Thyroid gland (tissue), 4 donors: ENCODE results near the gene PLA2G6. TPM values are rescaled to one million over a fixed set of nuclear protein-coding genes. Genes with fewer than 3 reads are reported as not detected.

Experiments used
- DNase-seq, 2 donors: peaks; one replicate each; pipeline ENCODE4 v3.0.0-alpha.2; 2019
- H3K27ac ChIP-seq, 3 donors: fragments of 200-600 bp; sonication (generic); 1 replicate in 2 of 3; 2 replicates in 1 of 3; pipeline ENCODE4 v1.5.1; 2016 to 2019; ENCODE audit warnings: mild to moderate bottlenecking in 1 of 3, moderate library complexity in 1 of 3
- H3K27me3 ChIP-seq: fragments of 200-600 bp; sonication (generic); one replicate; pipeline ENCODE4 v1.5.1; 2019
- H3K36me3 ChIP-seq, 2 donors: fragments of 200-600 bp; sonication (generic); one replicate each; pipeline ENCODE4 v1.5.1; 2016 to 2019
- H3K4me1 ChIP-seq, 2 donors: fragments of 200-600 bp; sonication (generic); one replicate each; pipeline ENCODE4 v1.5.1; 2017 to 2019
- H3K4me3 ChIP-seq, 3 donors: fragments of 200-600 bp; sonication (generic); replicated peaks in 1 of 3; 1 replicate in 2 of 3; 2 replicates in 1 of 3; pipeline ENCODE4 v1.5.1; 2016; ENCODE audit warnings: mild to moderate bottlenecking in 1 of 3
- H3K9me3 ChIP-seq: fragments of 200-600 bp; sonication (generic); one replicate; pipeline ENCODE4 v1.5.1; 2017
- POLR2A ChIP-seq, 2 donors: fragments of 450-650 bp; IDR thresholded peaks; one replicate each; pipeline ENCODE4 v1.6.1; 2017; ENCODE audit warnings: antibody characterized with exemption in 2 of 2, mild to moderate bottlenecking in 2 of 2, moderate library complexity in 1 of 2
- WGBS, 2 donors: methylation state at CpG; one replicate each; pipeline ENCODE4 v1.1.5; 2017; 5-methylcytosine and 5-hydroxymethylcytosine counted together
- intact Hi-C: fragments of 100-400 bp; cut with DNase I; formaldehyde crosslinking; loops from one replicate; pipeline ENCODE4 v1.15.1; 2023
- total RNA-seq, 4 donors: library from RNA; depleted of rRNA; stranded (reverse); fragments of >200 nt; gene quantifications; one replicate each; pipeline ENCODE4 v1.2.3, GENCODE V29; 2016
- TF ChIP-seq, protein P1 (sequence below), 6 experiments: fragments of 200-600 bp in 3 of 6; fragments of 450-650 bp in 3 of 6; sonication (generic) in 3 of 6; IDR thresholded peaks; one replicate each; pipeline ENCODE4 v1.5.1; 2016 to 2019; ENCODE audit warnings: antibody characterized with exemption in 6 of 6, mild to moderate bottlenecking in 2 of 6, inconsistent platforms in 1 of 6, moderate library complexity in 1 of 6

The PLA2G6 gene
- total RNA-seq, 4 donors from 2014 or later = 106 to 122 (median 112) TPM

DNA sequence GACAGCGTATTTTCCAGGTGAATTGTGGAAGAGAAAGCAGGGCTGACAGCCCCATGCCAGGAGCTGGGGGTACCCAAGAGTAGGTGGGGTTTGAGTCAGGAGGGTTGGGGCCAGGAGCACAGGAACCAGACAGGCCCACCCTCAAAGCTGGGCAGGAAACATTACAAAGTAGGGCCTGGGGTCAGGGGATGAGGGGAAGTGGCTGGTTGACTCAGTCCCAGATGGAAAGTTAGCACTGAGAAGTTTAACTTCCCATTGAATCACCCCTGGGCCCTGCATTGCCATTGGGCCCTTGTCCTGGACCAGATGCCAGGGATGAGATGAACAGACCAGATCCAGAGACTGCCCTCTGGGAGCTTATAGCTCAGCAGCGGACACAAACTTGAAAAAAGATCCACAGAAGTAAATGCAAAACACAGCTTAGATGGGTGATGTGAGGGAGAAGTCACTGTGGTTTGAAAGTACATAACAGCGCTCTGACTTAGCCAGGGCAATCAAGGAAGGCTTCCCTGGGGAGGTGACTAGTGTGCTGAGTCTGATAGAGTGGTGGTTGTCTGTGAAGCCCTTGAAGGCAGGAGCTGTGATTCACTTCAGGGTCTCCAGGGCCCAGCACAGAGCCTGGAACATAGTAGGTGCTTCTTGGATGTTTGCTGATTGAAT is 22.4 kb upstream of the PLA2G6 start:
- intact Hi-C loops = loop anchor here (5.0 kb wide), 1 partner anchor 113 kb away; the partner anchor contains the start of gene CSNK1E
- 89% methylated on average over 3 of the region's 3 CpGs for WGBS, 2 donors
- H3K27me3 ChIP-seq = no peaks in the 10 kb centered on the region
- no peaks in the 10 kb centered on the region for H3K36me3 ChIP-seq
- H3K9me3 ChIP-seq = no peaks in the 10 kb centered on the region
- TF ChIP-seq, protein P1, sequence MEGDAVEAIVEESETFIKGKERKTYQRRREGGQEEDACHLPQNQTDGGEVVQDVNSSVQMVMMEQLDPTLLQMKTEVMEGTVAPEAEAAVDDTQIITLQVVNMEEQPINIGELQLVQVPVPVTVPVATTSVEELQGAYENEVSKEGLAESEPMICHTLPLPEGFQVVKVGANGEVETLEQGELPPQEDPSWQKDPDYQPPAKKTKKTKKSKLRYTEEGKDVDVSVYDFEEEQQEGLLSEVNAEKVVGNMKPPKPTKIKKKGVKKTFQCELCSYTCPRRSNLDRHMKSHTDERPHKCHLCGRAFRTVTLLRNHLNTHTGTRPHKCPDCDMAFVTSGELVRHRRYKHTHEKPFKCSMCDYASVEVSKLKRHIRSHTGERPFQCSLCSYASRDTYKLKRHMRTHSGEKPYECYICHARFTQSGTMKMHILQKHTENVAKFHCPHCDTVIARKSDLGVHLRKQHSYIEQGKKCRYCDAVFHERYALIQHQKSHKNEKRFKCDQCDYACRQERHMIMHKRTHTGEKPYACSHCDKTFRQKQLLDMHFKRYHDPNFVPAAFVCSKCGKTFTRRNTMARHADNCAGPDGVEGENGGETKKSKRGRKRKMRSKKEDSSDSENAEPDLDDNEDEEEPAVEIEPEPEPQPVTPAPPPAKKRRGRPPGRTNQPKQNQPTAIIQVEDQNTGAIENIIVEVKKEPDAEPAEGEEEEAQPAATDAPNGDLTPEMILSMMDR (IDR thresholded peaks at IDR 0.05) = no peak
- TF ChIP-seq POLR2A (IDR thresholded peaks at IDR 0.05) = no peak
- H3K4me1 ChIP-seq = peaks cover 10 to 25% of the 10 kb centered on the region in 2 donors
- peak overlapping the region; percentile 97 to 100 (median 99) for H3K27ac ChIP-seq
- peak overlapping the region in 1 of 3 donors; percentile 85 for H3K4me3 ChIP-seq
- no peak for DNase-seq

DNA sequence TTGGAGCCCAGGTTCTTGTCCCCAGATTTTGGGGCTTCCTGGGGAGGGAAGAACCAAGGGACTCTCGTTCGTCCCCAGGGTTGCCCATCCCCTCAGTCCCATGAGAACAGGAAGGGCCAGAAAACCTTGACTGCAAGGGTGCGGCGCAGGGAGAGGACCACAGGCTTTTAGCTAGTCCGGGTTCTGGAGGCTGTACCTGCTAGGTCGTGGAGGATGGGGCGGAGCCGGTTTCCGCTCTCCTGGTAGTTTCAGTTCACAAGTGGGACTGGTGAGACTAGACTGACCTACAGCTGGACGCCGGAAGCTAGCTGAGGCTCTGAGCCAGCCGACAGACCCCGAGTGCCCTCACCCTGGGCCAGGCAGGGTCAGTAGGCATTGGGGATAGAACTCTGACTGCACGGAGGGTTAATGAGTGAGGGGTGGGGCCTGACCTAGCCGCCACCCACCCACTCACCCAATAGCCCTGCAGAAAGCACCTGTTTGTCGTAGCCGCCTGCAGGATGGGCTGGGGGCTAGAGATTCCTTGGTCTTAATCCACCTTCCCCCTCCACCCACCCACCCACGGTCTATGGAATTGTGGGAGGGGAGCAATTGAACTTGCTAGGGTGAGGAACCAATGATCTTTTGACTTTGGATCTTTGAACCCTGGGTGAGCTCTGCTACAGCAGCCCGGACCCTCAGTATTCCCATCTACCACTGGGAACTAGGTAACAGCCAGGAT is 21.6 kb upstream of the PLA2G6 start:
- intact Hi-C loops = loop anchor here (5.0 kb wide), 1 partner anchor 114 kb away; the partner anchor contains the start of gene CSNK1E
- TF ChIP-seq POLR2A (IDR thresholded peaks at IDR 0.05) = peak; percentile 24 to 57
- TF ChIP-seq, protein P1 (IDR thresholded peaks at IDR 0.05) = no peak
- Histone ChIP-seq H3K4me1 (peaks cover 10 to 25% of the 10 kb centered on the region in 2 donors), H3K36me3 (no peaks in the 10 kb centered on the region), H3K4me3 (peak overlapping the region; percentile 42 to 91 (median 85)), H3K27me3 (no peaks in the 10 kb centered on the region), H3K9me3 (no peaks in the 10 kb centered on the region), H3K27ac (peak overlapping the region; percentile 97 to 100 (median 99))
- DNase-seq = peak; percentile 83 to 87
- 7% methylated on average over 9 to 13 of the region's 19 CpGs for WGBS, 2 donors

DNA sequence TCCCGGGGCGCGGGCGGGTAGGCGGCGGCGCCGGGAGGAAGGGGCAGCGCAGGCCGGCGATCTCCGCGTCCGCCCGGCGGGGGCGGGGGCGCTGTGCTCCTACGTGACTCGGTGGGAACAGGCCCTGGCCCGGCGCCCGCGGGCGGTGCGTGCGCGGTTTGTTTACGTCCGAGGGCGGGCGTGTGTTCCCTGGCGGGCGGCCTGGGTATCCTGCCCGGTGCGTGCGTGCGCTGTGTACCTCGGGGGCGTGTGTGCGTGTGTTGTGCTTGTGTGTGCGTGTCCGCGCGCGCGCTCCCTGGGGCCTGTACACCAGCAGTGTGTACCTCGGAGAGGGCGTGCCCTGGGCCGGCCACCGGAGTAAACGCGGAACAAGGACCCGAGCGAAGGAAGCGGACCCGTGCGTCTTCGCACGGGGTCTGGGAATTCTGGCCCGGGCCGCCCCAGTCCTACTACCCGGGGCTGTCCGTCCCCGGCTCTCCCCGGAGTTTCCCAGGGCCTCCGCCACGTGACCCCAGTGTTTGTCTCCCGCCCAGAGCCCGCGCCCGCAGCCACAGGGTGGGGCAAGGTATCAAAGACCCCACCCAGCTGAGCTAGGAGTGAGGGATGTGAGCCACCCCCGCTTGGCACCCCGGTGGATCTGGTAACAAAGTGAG is 20.9 kb upstream of the PLA2G6 start:
- TF ChIP-seq POLR2A (IDR thresholded peaks at IDR 0.05) = no peak
- TF ChIP-seq, protein P1 (IDR thresholded peaks at IDR 0.05) = peak in 2 of 6 experiments; percentile 9 to 18
- H3K4me1 ChIP-seq = peaks cover 10 to 25% of the 10 kb centered on the region in 2 donors
- no peaks in the 10 kb centered on the region for H3K27me3 ChIP-seq
- intact Hi-C loops = loop anchor here (5.0 kb wide), 1 partner anchor 115 kb away; the partner anchor contains the start of gene CSNK1E
- 1% methylated on average over 21 to 28 of the region's 74 CpGs for WGBS, 2 donors
- H3K4me3 ChIP-seq = peak overlapping the region; percentile 42 to 91 (median 85)
- H3K36me3 ChIP-seq = no peaks in the 10 kb centered on the region
- H3K9me3 ChIP-seq = no peaks in the 10 kb centered on the region
- H3K27ac ChIP-seq = peak overlapping the region; percentile 97 to 100 (median 99)
- DNase-seq = peak; percentile 85 to 86

DNA sequence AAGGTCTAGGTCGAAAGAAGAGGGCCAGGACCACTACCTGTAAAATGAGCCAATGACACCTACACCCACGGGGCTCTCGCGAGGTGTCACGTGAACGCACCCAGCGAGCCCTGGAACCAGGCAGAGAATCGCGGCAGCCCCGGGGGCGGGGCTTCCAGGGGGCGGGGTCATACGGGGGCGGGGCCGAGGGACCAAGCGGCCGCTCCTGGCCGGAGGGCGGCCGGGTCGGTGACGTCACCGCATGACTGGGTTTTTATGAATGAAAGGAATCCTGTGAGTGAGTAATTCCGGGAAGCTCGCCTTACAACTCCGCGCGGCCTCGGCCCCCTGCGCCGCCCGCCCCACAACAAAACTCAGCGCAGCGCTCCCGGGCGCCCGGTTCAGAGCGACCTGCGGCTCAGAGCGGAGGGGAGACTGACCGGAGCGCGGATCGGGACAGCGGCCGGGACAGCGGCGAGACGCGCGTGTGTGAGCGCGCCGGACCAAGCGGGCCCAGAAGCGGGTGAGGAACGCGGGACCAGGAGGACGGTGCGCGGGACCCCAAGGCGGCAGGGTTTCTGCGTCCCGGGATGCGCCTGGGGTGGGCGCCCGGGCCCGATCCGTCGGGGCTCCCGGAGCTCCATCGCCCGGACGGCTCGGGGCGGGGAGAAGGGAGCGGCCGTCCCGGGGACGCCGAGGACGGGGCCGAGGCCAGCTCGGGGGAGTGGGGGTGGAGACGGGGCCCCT is 20.2 kb upstream of the PLA2G6 start, which contains the start of gene MAFF:
Gene MAFF, plus strand, starts transcription at position 284 of the 726 bp plus-strand sequence. CDS start 11,860 bp downstream, outside the sequence.
- intact Hi-C loops = loop anchor here (5.0 kb wide), 1 partner anchor 115 kb away; the partner anchor contains the start of gene CSNK1E

More for the DNA sequence above, 20.2 kb upstream of the PLA2G6 start, which contains the start of gene MAFF:
- WGBS, 2 donors = 0 to 8% methylated on average over 2 to 9 of the region's 85 CpGs
- peak; percentile 70 to 87 for TF ChIP-seq POLR2A (IDR thresholded peaks at IDR 0.05)
- TF ChIP-seq, protein P1 (IDR thresholded peaks at IDR 0.05) = no peak
- H3K4me3 ChIP-seq = peak within 1 kb of the TSS; percentile 42 to 91 (median 85)
- no peaks in the 10 kb centered on the region for H3K36me3 ChIP-seq
- peaks cover 10 to 28% of the 10 kb centered on the region in 2 donors for H3K4me1 ChIP-seq
- H3K27ac ChIP-seq = peak within 1 kb of the TSS; percentile 97 to 100 (median 99)
- no peaks in the 10 kb centered on the region for H3K9me3 ChIP-seq
- peak; percentile 96 to 97 for DNase-seq
- H3K27me3 ChIP-seq = no peaks in the 10 kb centered on the region
